Right forelimb (tissue), 1 donor: Measurements from ENCODE around the gene PAK5.

Source experiments
- DNase-seq: peaks from one replicate; pipeline ENCODE4 v3.0.0-alpha.2; 2018

Gene PAK5

GRCh38 chr20:9490631-9491030 is 348.2 kb downstream of the PAK5 start:
- DNase-seq = no peak

GRCh38 chr20:9490161-9490560 is 348.7 kb downstream of the PAK5 start:
- DNase-seq = no peak

- no peak for DNase-seq
These were observed 350.8 kb downstream of the PAK5 start for GRCh38 chr20:9488063-9488462.
